ENCODE results near the gene SELENON. TPM values are rescaled to one million over a fixed set of nuclear protein-coding genes. Genes with fewer than 3 reads are reported as not detected.

The SELENON gene
- total and polyA plus RNA-seq, 4 donors = 4.3 to 16.1 (median 9.0) TPM

DNA sequence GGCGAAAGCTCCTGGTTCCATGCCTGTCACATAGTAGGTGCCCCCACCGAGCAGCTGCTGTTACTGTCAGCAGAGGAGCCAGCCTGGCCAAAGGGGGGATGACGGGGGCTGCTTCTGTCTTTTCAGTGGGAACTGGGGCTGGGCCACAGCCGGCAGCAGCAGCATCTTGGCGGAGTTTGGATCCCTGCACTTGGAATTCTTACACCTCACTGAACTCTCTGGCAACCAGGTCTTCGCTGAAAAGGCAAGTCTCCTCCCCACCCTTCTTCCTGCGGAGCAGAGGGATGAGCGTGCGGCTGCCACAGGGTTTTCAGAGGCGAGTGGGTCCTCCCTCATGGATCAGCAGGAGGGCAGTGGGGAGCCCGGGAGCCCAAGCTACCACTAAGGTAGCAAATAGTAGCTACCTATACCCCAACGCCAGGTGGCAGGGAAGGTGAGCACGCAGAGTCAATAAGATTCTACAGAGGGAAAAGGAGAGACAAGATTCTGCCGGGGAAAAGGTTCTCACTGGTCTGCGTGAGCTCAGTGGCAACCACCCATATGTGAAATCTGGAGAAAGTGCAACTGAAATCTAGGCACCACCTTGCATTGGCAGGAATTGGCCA is 41.4 kb upstream of the SELENON start:
- Histone ChIP-seq H3K4me1 (ENCODE audit: control insufficient read depth in 4 of 4, insufficient read depth in 4 of 4, low read length in 3 of 4) (no peaks in the 10 kb centered on the region), H3K4me3 (ENCODE audit: low read depth in 1 of 3, low read length in 3 of 3) (no peak overlapping the region), H3K9ac (ENCODE audit: low read depth in 1 of 2, low read length in 2 of 2) (no peak overlapping the region), H3K27ac (ENCODE audit: low read depth in 1 of 2, low read length in 2 of 2) (no peak overlapping the region), H3K27me3 (ENCODE audit: control insufficient read depth in 4 of 4, insufficient read depth in 4 of 4, low read length in 3 of 4) (no peaks in the 10 kb centered on the region), H3K36me3 (ENCODE audit: control insufficient read depth in 4 of 4, insufficient read depth in 3 of 4, low read depth in 1 of 4, low read length in 3 of 4) (peaks cover 0 to 4% (median under 1%) of the 10 kb centered on the region in 4 donors), H3K9me3 (ENCODE audit: control insufficient read depth in 4 of 4, low read length in 3 of 4) (no peaks in the 10 kb centered on the region)
- DNase-seq (ENCODE audit: low spot score) = no peak
- 89% methylated on average over 15 of the region's 15 CpGs for WGBS
- no peak for TF ChIP-seq YY1 (IDR thresholded peaks at IDR 0.05)
- TF ChIP-seq EGR1 (IDR thresholded peaks at IDR 0.05; ENCODE audit: low read depth in 2 of 2) = no peak
- TF ChIP-seq, protein P1, sequence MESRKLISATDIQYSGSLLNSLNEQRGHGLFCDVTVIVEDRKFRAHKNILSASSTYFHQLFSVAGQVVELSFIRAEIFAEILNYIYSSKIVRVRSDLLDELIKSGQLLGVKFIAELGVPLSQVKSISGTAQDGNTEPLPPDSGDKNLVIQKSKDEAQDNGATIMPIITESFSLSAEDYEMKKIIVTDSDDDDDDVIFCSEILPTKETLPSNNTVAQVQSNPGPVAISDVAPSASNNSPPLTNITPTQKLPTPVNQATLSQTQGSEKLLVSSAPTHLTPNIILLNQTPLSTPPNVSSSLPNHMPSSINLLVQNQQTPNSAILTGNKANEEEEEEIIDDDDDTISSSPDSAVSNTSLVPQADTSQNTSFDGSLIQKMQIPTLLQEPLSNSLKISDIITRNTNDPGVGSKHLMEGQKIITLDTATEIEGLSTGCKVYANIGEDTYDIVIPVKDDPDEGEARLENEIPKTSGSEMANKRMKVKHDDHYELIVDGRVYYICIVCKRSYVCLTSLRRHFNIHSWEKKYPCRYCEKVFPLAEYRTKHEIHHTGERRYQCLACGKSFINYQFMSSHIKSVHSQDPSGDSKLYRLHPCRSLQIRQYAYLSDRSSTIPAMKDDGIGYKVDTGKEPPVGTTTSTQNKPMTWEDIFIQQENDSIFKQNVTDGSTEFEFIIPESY (IDR thresholded peaks at IDR 0.05) = no peak
- no peak for TF ChIP-seq RAD21 (IDR thresholded peaks at IDR 0.05)
- TF ChIP-seq FOXA2 (IDR thresholded peaks at IDR 0.05) = no peak
- no peak for TF ChIP-seq FOXA1 (IDR thresholded peaks at IDR 0.05)

DNA sequence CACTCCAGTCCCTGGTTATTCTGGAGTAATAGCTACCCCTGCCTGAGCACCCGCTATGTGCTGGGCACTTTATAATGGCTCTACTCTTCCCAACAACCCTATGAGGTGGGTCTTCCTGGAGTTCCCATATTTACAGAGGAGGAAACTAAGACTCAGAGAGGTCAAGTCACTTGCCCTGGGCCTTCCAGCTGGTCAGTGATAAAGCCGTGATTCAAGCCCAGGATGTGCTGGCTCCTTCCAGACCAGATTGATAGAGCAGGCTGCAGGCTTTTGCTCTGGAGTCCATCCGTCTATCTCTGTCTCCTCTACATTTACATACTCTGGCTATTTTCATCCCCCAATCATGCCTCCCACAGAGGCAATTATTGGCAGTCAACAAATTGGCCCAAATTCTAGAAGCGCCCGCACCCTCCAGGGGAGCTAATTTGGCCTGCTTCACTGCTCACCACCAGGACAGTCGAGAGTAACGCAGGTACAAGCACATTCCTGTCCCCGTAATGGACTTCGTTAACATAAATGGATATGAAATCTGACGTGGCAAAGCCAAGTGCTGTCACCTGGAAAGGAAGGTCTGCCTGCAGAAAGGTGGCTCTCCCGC is 39.8 kb upstream of the SELENON start:
- TF ChIP-seq NR2F2 (IDR thresholded peaks at IDR 0.05) (peak; percentile 72), GABPA (IDR thresholded peaks at IDR 0.05 in 1 of 2, conservative IDR thresholded peaks at IDR 0.05 in 1 of 2) (no peak)
- Histone ChIP-seq H3K9ac (ENCODE audit: low read depth in 1 of 2, low read length in 2 of 2) (no peak overlapping the region), H3K27ac (ENCODE audit: low read depth in 1 of 2, low read length in 2 of 2) (no peak overlapping the region), H3K36me3 (ENCODE audit: control insufficient read depth in 4 of 4, insufficient read depth in 3 of 4, low read depth in 1 of 4, low read length in 3 of 4) (peaks cover 0 to 7% (median 3%) of the 10 kb centered on the region in 4 donors), H3K4me3 (ENCODE audit: low read depth in 1 of 3, low read length in 3 of 3) (no peak overlapping the region), H3K4me1 (ENCODE audit: control insufficient read depth in 4 of 4, insufficient read depth in 4 of 4, low read length in 3 of 4) (no peaks in the 10 kb centered on the region), H3K27me3 (ENCODE audit: control insufficient read depth in 4 of 4, insufficient read depth in 4 of 4, low read length in 3 of 4) (no peaks in the 10 kb centered on the region), H3K9me3 (ENCODE audit: control insufficient read depth in 4 of 4, low read length in 3 of 4) (no peaks in the 10 kb centered on the region)
- 86% methylated on average over 11 of the region's 11 CpGs for WGBS
- no peak for DNase-seq (ENCODE audit: low spot score)

DNA sequence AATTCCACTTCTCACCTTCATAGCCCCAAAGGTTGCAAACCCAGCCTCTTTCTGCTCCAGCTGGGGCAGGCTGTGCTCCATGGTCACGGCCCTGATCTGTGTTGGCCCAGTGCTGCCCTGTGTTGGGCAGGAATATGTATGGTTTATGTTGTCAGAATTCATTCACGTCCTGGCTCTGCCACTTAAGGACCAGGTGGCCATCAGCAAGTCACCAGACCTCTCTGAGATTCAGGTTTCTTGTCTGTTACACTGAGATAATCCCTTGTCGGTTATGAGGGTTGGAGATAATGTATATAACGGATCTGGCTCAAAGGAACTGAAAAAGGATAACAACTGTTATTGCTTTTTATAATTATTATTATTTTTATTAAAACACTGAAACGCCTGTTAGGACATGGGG is 39.1 kb upstream of the SELENON start:
- Histone ChIP-seq H3K36me3 (ENCODE audit: control insufficient read depth in 4 of 4, insufficient read depth in 3 of 4, low read depth in 1 of 4, low read length in 3 of 4) (peaks cover 0 to 7% (median 2%) of the 10 kb centered on the region in 4 donors), H3K4me1 (ENCODE audit: control insufficient read depth in 4 of 4, insufficient read depth in 4 of 4, low read length in 3 of 4) (no peaks in the 10 kb centered on the region)
- TF ChIP-seq YY1 (IDR thresholded peaks at IDR 0.05) (no peak), TAF1 (conservative IDR thresholded peaks at IDR 0.05) (no peak), FOXA1 (IDR thresholded peaks at IDR 0.05) (no peak), EGR1 (IDR thresholded peaks at IDR 0.05; ENCODE audit: low read depth in 2 of 2) (no peak), SP1 (IDR thresholded peaks at IDR 0.05) (no peak), RAD21 (IDR thresholded peaks at IDR 0.05) (no peak), GABPA (IDR thresholded peaks at IDR 0.05 in 1 of 2, conservative IDR thresholded peaks at IDR 0.05 in 1 of 2) (no peak), HNF4G (IDR thresholded peaks at IDR 0.05) (no peak), NR2F2 (IDR thresholded peaks at IDR 0.05) (no peak), RXRA (IDR thresholded peaks at IDR 0.05) (no peak)
- TF ChIP-seq, protein P2, sequence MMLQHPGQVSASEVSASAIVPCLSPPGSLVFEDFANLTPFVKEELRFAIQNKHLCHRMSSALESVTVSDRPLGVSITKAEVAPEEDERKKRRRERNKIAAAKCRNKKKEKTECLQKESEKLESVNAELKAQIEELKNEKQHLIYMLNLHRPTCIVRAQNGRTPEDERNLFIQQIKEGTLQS (IDR thresholded peaks at IDR 0.05) = no peak
- TF ChIP-seq, protein P3, sequence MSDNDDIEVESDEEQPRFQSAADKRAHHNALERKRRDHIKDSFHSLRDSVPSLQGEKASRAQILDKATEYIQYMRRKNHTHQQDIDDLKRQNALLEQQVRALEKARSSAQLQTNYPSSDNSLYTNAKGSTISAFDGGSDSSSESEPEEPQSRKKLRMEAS (IDR thresholded peaks at IDR 0.05) = no peak

More for the DNA sequence above, 39.1 kb upstream of the SELENON start:
- H3K27me3 ChIP-seq (ENCODE audit: control insufficient read depth in 4 of 4, insufficient read depth in 4 of 4, low read length in 3 of 4) = no peaks in the 10 kb centered on the region
- H3K27ac ChIP-seq (ENCODE audit: low read depth in 1 of 2, low read length in 2 of 2) = no peak overlapping the region
- no peak for DNase-seq (ENCODE audit: low spot score)
- H3K9me3 ChIP-seq (ENCODE audit: control insufficient read depth in 4 of 4, low read length in 3 of 4) = no peaks in the 10 kb centered on the region
- H3K4me3 ChIP-seq (ENCODE audit: low read depth in 1 of 3, low read length in 3 of 3) = no peak overlapping the region
- 74% methylated on average over 5 of the region's 5 CpGs for WGBS
- no peak overlapping the region for H3K9ac ChIP-seq (ENCODE audit: low read depth in 1 of 2, low read length in 2 of 2)

All from liver (tissue), 9 donors.